Measurements from ENCODE around the gene GPATCH11.

DNA sequence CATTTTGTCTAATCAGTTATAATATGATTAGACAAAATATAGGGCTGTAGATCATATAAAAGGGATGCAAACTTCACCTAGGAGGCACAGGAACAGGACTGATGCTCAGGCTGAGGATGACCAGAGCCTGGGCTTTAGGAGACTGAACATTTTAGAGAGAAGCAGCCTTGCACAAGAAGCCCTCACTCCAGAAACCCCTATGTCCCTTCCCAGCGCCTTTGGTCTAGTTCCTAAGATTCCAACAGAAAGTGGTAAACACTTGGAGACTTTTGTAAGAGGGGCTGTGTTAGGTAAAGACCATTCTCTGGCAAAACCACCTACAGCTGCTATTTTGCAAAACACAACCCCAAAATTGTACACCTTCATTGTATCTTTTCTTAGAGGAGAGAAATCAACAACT lies 33.2 kb downstream of the GPATCH11 start:
- TF ChIP-seq CTCF (IDR thresholded peaks at IDR 0.05; ENCODE audit: borderline replicate concordance, extremely low read depth, low read length, poor library complexity, severe bottlenecking) = no peak
- no peak for TF ChIP-seq EZH2 (IDR thresholded peaks at IDR 0.05; ENCODE audit: borderline replicate concordance, low read depth, low read length, severe bottlenecking)
